A549 (cell line): Measurements from ENCODE around the gene HS3ST6. TPM values are rescaled to one million over a fixed set of nuclear protein-coding genes. Genes with fewer than 3 reads are reported as not detected.

Source experiments
- ATAC-seq, 2 experiments: fragments of 200-7000 bp in 1 of 2; fragments of >200 bp in 1 of 2; cut with Nextera tagmentation in 1 of 2; cut with Tn5 transposase in 1 of 2; 3 replicates each; pipeline versions ENCODE4 v1.8.0 to v1.9.1; 2018 to 2020; ENCODE audit warnings: mild to moderate bottlenecking in 1 of 2, moderate library complexity in 1 of 2
- CTCF ChIA-PET: fragments of 300-600 bp; sonication (Branson Sonifier 250); formaldehyde crosslinking; extraction: SDS; loops from one replicate; lab custom pipeline; 2021; ENCODE audit warnings: antibody characterized with exemption, inconsistent platforms; lab: Yijun Ruan, JAX
- POLR2A ChIA-PET: fragments of 350-600 bp; formaldehyde crosslinking; extraction: SDS; loops from one replicate; lab custom pipeline; 2021; ENCODE audit warnings: antibody characterized with exemption, inconsistent platforms; lab: Yijun Ruan, JAX
- DNase-seq, 2 experiments: peaks; one replicate each; pipeline versions ENCODE4 v3.0.0 to v3.0.0-alpha.2; 2011 to 2016; ENCODE audit warnings: low read depth in 1 of 2, low spot score in 1 of 2
- FAIRE-seq: peaks from 2 replicates; lab custom pipeline; 2011; peaks lifted over from hg19 to GRCh38; lab: Jason Lieb, UNC
- H3K27ac ChIP-seq, 2 experiments: fragments of >200 bp; sonication (Bioruptor Twin); formaldehyde crosslinking; 3 replicates each; pipeline ENCODE4 v1.5.1; 2016 to 2017
- H3K4me1 ChIP-seq: fragments of >200 bp; sonication (Bioruptor Twin); formaldehyde crosslinking; 3 replicates; pipeline ENCODE4 v1.6.1; 2016
- H3K4me2 ChIP-seq: fragments of >200 bp; sonication (Bioruptor Twin); formaldehyde crosslinking; 3 replicates; pipeline ENCODE4 v1.6.1; 2016
- H3K4me3 ChIP-seq: fragments of >200 bp; sonication (Bioruptor Twin); formaldehyde crosslinking; 3 replicates; pipeline ENCODE4 v1.5.1; 2016
- H3K9me3 ChIP-seq: fragments of >200 bp; sonication (Bioruptor Twin); formaldehyde crosslinking; 3 replicates; pipeline ENCODE4 v1.6.1; 2016
- CBX2 ChIP-seq: fragments of 200-600 bp; sonication (generic); IDR thresholded peaks from 2 replicates; pipeline ENCODE4 v1.6.1; 2016; ENCODE audit warnings: low read depth, mild to moderate bottlenecking, borderline replicate concordance
- CEBPB ChIP-seq, 2 experiments: fragments of >200 bp in 1 of 2; sonication (Bioruptor Twin) in 1 of 2; formaldehyde crosslinking in 1 of 2; IDR thresholded peaks; 2 replicates each; pipeline ENCODE4 v1.6.1; 2012 to 2016
- EHF ChIP-seq: fragments of 250-450 bp; sonication (Bioruptor Pico); IDR thresholded peaks from 2 replicates; pipeline ENCODE4 v1.5.0; 2020; ENCODE audit warnings: mild to moderate bottlenecking
- EHMT2 ChIP-seq: fragments of 200-600 bp; sonication (generic); IDR thresholded peaks from 2 replicates; pipeline ENCODE4 v1.6.1; 2016; ENCODE audit warnings: antibody characterized with exemption, low read depth, mild to moderate bottlenecking, moderate library complexity
- FOSL2 ChIP-seq, 2 experiments: fragments of 450-650 bp in 1 of 2; fragments of >200 bp in 1 of 2; sonication (Bioruptor Twin) in 1 of 2; formaldehyde crosslinking; IDR thresholded peaks; 2 replicates each; pipeline versions ENCODE4 v1.5.0 to v1.6.1; 2016 to 2020; ENCODE audit warnings: mild to moderate bottlenecking in 1 of 2, moderate library complexity in 1 of 2
- FOXS1 ChIP-seq: fragments of 250-450 bp; sonication (Bioruptor Pico); IDR thresholded peaks from 2 replicates; pipeline ENCODE4 v1.5.0; 2020; ENCODE audit warnings: mild to moderate bottlenecking, moderate library complexity
- GATA3 ChIP-seq: IDR thresholded peaks from 2 replicates; pipeline ENCODE4 v1.6.1; 2012; ENCODE audit warnings: borderline replicate concordance
- HEYL ChIP-seq: fragments of 250-450 bp; sonication (Bioruptor Pico); IDR thresholded peaks from 2 replicates; pipeline ENCODE4 v1.8.0; 2021; ENCODE audit warnings: mild to moderate bottlenecking, moderate library complexity
- JUN ChIP-seq, 2 experiments: fragments of >200 bp; sonication (Bioruptor Twin); formaldehyde crosslinking; IDR thresholded peaks; 2 replicates in 1 of 2; 3 replicates in 1 of 2; pipeline ENCODE4 v1.6.1; 2016 to 2017
- MYC ChIP-seq: IDR thresholded peaks from 2 replicates; pipeline ENCODE4 v1.6.1; 2012; ENCODE audit warnings: mild to moderate bottlenecking, inconsistent platforms, low read length, improper control_type of control experiment, borderline replicate concordance
- NR3C1 ChIP-seq: fragments of >200 bp; sonication (Bioruptor Twin); formaldehyde crosslinking; IDR thresholded peaks from 3 replicates; pipeline ENCODE4 v1.6.1; 2017
- PHF8 ChIP-seq: fragments of 200-600 bp; sonication (generic); IDR thresholded peaks from 2 replicates; pipeline ENCODE4 v1.6.1; 2016; ENCODE audit warnings: low read depth, mild to moderate bottlenecking, antibody characterized with exemption, moderate library complexity, borderline replicate concordance
- POLR2A ChIP-seq: IDR thresholded peaks from 2 replicates; pipeline ENCODE4 v1.6.1; 2012; ENCODE audit warnings: mild to moderate bottlenecking, low read length
- POLR2AphosphoS2 ChIP-seq: conservative IDR thresholded peaks from 2 replicates; pipeline ENCODE4 v1.6.1; 2012; ENCODE audit warnings: low read length, improper control_type of control experiment, inconsistent platforms
- RCOR1 ChIP-seq: fragments of 150-350 bp; IDR thresholded peaks from 2 replicates; pipeline ENCODE4 v1.6.1; 2014; ENCODE audit warnings: antibody characterized with exemption, low read length, low read depth
- TFCP2L1 ChIP-seq: fragments of 250-450 bp; sonication (Bioruptor Pico); IDR thresholded peaks from 2 replicates; pipeline ENCODE4 v1.5.0; 2021; ENCODE audit warnings: mild to moderate bottlenecking
- ZC3H11A ChIP-seq: fragments of 450-650 bp; IDR thresholded peaks from 2 replicates; pipeline ENCODE4 v1.6.1; 2014; ENCODE audit warnings: antibody characterized with exemption, mild to moderate bottlenecking
- ZFP36 ChIP-seq: fragments of 450-650 bp; IDR thresholded peaks from 2 replicates; pipeline ENCODE4 v1.6.1; 2014; ENCODE audit warnings: borderline replicate concordance; ENCODE audit not compliant: partially characterized antibody
- ZNF302 ChIP-seq: fragments of 250-450 bp; sonication (Bioruptor Pico); IDR thresholded peaks from 2 replicates; pipeline ENCODE4 v1.9.0; 2021; ENCODE audit warnings: inconsistent platforms, mild to moderate bottlenecking, moderate library complexity
- whole genome bisulfite sequencing: methylation state at CpG from one replicate; pipeline ENCODE4 v1.1.6; 2017; ENCODE audit errors: missing lambda C conversion rate; 5-methylcytosine and 5-hydroxymethylcytosine counted together
- polyA plus RNA-seq, 4 experiments: library from polyadenylated mRNA; depleted of rRNA in 3 of 4; stranded (reverse); fragments of >200 nt; fragmentation: RNase III in 1 of 4; extraction: RNeasy Plus Mini Kit Qiagen cat#74134 plus additional on column Dnase treatment in 1 of 4; gene quantifications; 2 replicates in 3 of 4; 3 replicates in 1 of 4; pipeline ENCODE4 v1.2.3, GENCODE V29; 2011 to 2017
- TF ChIP-seq, protein P1 (sequence below): IDR thresholded peaks from 2 replicates; pipeline ENCODE4 v1.6.1; 2012; ENCODE audit warnings: low read depth, borderline replicate concordance
- TF ChIP-seq, protein P2 (sequence below): IDR thresholded peaks from 2 replicates; pipeline ENCODE4 v1.6.1; 2012
- TF ChIP-seq, protein P3 (sequence below): fragments of 250-450 bp; sonication (Bioruptor Pico); IDR thresholded peaks from 2 replicates; pipeline ENCODE4 v1.5.0; 2021; ENCODE audit warnings: mild to moderate bottlenecking, moderate library complexity, borderline replicate concordance
- TF ChIP-seq, protein P4 (sequence below): fragments of 150-350 bp; IDR thresholded peaks from 2 replicates; pipeline ENCODE4 v1.6.1; 2014; ENCODE audit warnings: low read depth, mild to moderate bottlenecking, low read length

HS3ST6 gene
- polyA plus RNA-seq, 2 of the 4 experiments (the other 2 are of a cell fraction): 1.5 to 2.0 TPM

DNA sequence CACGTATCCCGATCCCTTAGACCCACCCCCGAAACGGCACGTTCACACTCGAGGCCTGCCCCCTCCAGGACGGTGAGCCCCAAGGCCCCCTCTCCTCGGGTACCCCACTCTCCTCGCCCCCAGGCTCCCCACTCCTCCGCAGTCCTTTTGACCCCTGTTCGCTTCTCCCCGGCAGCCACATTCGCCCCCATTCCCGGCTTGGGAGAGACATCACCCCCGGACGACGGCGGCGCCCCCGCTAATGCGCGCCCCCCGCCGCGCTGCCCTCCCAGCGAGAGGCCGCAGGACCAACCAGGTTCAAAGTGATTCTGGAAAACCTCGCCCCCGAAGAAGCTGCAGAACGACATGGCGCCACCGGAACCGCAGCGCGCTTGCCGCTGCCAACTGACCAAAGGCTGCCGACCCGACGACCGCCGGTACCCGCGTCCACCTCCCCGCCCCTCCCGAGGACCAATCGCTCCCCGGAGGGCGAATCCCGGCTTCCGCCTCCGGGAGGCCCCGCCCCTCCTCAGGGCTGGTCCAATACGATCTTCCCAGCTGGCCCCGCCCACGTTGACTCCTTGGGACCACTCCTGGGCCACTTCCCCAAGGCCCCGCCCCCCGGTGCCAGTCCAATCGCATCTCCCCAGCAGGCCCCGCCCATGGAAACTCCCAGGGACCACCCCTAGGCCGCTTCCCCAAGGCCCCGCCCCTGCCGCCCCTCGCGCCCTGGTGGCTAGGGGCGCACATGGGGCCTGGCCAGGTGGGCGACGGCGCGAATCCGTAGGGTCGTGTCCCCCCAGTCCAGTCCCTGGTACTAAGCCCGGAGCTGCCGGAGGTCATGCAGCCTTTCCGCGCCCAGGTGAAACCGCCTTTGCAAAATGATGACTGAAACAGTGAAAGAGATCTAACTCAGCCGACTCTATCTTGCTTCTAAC is 24.9 kb upstream of the HS3ST6 start, which contains the start of gene MSRB1:
Gene MSRB1, minus strand, starts transcription at position 390 of the 917 bp plus-strand sequence. Its CDS starts 43 bp downstream, at position 347.
- Histone ChIP-seq H3K9me3 (no peaks in the 10 kb centered on the region), H3K4me2 (peak within 1 kb of the TSS; percentile 89), H3K4me3 (peak within 1 kb of the TSS; percentile 84), H3K27ac (peak within 1 kb of the TSS; percentile 79 to 92), H3K4me1 (peaks cover 19% of the 10 kb centered on the region)
- ATAC-seq: peak; percentile 84 to 93
- FAIRE-seq: no peak
- WGBS: 2% methylated on average over 38 of the region's 77 CpGs
- ChIA-PET CTCF (interaction anchor here (1.2 to 7.1 kb wide), 5 partner anchors 11 to 20 kb away, joined by 3 to 63 read pairs (median 7); partner anchors contain the start of gene RPL3L), POLR2A (interaction anchor here (1.0 to 1.9 kb wide), 4 partner anchors 10 to 21 kb away, joined by 3 to 9 read pairs (median 4); partner anchors contain the start of gene RPS2)
- TF ChIP-seq, protein P1, sequence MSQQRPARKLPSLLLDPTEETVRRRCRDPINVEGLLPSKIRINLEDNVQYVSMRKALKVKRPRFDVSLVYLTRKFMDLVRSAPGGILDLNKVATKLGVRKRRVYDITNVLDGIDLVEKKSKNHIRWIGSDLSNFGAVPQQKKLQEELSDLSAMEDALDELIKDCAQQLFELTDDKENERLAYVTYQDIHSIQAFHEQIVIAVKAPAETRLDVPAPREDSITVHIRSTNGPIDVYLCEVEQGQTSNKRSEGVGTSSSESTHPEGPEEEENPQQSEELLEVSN: peak; percentile 65; the same call in 1 of the 2 replicates
- TF ChIP-seq, protein P2, sequence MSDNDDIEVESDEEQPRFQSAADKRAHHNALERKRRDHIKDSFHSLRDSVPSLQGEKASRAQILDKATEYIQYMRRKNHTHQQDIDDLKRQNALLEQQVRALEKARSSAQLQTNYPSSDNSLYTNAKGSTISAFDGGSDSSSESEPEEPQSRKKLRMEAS: peak; percentile 90
- peak; percentile 90 for TF ChIP-seq PHF8
- TF ChIP-seq JUN (IDR thresholded peaks at IDR 0.05): peak in 1 of 2 experiments; percentile 54; a peak in 1 of 5 replicates
- TF ChIP-seq ZNF302 (CRISPR knock-in tag): no peak
- TF ChIP-seq CBX2: no peak
- TF ChIP-seq TFCP2L1 (CRISPR knock-in tag): peak; percentile 62; the same call in 1 of the 2 replicates
- TF ChIP-seq POLR2A: peak; percentile 90
- DNase-seq: peak; percentile 97 to 98

DNA sequence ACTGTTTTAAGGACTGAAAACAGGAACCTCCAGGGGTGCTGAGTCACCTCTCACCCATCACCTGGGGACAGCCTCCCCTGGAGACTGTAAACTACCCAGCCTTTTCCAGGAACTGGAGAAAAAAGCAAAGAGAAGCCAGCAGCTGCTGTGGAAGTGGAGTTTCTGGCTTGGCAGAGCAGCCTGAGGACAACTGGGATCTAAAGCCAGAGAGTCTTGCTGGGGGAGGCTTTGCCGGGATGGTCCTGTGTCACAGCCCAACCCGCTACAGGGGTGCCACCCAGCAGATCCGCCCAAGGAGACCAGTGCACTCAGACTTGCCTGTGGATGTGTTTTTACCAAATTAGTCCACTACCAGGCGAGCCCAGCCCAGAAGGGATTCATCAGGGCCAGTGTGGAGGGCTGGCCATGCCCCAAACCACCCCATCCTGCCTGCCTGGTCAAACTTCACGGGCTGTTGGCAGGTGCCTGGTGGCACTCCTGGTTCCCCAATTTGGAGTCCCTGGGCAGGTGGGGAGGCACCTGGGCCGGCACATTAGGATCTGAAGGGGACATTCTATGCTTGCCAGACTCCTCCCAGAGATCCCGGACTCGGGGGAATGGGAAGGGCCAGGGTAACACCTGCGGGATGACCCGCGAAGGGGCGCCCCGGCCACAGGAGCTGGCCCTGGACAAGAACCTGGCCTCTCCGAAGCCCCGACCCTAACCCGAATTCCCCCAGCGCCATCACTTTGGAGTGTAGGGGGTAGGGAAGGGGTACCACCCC is 24.0 kb upstream of the HS3ST6 start:
- WGBS: 25% methylated on average over 13 of the region's 17 CpGs

More for the DNA sequence above, 24.0 kb upstream of the HS3ST6 start:
- Histone ChIP-seq H3K27ac (peak overlapping the region; percentile 79 to 92), H3K9me3 (no peaks in the 10 kb centered on the region), H3K4me3 (peak overlapping the region; percentile 84), H3K4me2 (peak overlapping the region; percentile 86), H3K4me1 (peaks cover 19% of the 10 kb centered on the region)
- CTCF ChIA-PET: interaction anchor here (0.7 to 7.1 kb wide), 12 partner anchors 10 to 198 kb away, joined by 3 to 63 read pairs (median 6); partner anchors contain the start of genes RNF151 and RPS2
- DNase-seq (no peak), FAIRE-seq (no peak), ATAC-seq (peak; percentile 12 to 29; a peak in 5 of 6 replicates)
- TF ChIP-seq NR3C1 (no peak), MYC (no peak), HEYL (CRISPR knock-in tag) (no peak), TFCP2L1 (CRISPR knock-in tag) (no peak), FOXS1 (CRISPR knock-in tag) (no peak), RCOR1 (no peak), POLR2A (no peak), ZFP36 (no peak), ZC3H11A (no peak), CEBPB (IDR thresholded peaks at IDR 0.05) (no peak), EHF (no peak), GATA3 (no peak), FOSL2 (IDR thresholded peaks at IDR 0.05) (no peak), FOSL2 (CRISPR knock-in tag; IDR thresholded peaks at IDR 0.05) (no peak), EHMT2 (no peak), POLR2AphosphoS2 (no peak), CBX2 (no peak)
- TF ChIP-seq, protein P2: no peak
- TF ChIP-seq, protein P3, sequence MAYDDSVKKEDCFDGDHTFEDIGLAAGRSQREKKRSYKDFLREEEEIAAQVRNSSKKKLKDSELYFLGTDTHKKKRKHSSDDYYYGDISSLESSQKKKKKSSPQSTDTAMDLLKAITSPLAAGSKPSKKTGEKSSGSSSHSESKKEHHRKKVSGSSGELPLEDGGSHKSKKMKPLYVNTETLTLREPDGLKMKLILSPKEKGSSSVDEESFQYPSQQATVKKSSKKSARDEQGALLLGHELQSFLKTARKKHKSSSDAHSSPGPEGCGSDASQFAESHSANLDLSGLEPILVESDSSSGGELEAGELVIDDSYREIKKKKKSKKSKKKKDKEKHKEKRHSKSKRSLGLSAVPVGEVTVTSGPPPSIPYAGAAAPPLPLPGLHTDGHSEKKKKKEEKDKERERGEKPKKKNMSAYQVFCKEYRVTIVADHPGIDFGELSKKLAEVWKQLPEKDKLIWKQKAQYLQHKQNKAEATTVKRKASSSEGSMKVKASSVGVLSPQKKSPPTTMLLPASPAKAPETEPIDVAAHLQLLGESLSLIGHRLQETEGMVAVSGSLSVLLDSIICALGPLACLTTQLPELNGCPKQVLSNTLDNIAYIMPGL (CRISPR knock-in tag): no peak
- TF ChIP-seq, protein P4, sequence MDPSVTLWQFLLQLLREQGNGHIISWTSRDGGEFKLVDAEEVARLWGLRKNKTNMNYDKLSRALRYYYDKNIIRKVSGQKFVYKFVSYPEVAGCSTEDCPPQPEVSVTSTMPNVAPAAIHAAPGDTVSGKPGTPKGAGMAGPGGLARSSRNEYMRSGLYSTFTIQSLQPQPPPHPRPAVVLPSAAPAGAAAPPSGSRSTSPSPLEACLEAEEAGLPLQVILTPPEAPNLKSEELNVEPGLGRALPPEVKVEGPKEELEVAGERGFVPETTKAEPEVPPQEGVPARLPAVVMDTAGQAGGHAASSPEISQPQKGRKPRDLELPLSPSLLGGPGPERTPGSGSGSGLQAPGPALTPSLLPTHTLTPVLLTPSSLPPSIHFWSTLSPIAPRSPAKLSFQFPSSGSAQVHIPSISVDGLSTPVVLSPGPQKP: no peak
- POLR2A ChIA-PET: no interaction called here
